Gastrocnemius medialis (tissue), 4 donors: ENCODE data around the gene SLC6A19.

Source experiments
- POLR2A ChIP-seq, 2 donors: fragments of 450-650 bp; IDR thresholded peaks; one replicate each; pipeline ENCODE4 v1.6.1; 2017; ENCODE audit warnings: antibody characterized with exemption in 2 of 2, mild to moderate bottlenecking in 2 of 2, moderate library complexity in 2 of 2
- TF ChIP-seq, protein P1 (sequence below), 5 experiments: fragments of 450-650 bp in 3 of 5; fragments of 200-600 bp in 2 of 5; sonication (generic) in 2 of 5; IDR thresholded peaks in 4 of 5; conservative IDR thresholded peaks in 1 of 5; 1 replicate in 4 of 5; 2 replicates in 1 of 5; pipeline ENCODE4 v1.5.1; 2016 to 2019; ENCODE audit warnings: antibody characterized with exemption in 5 of 5, mild to moderate bottlenecking in 3 of 5, moderate library complexity in 3 of 5

GRCh38 chr5:1163366-1163765 lies 38.0 kb upstream of the SLC6A19 start:
- TF ChIP-seq, protein P1, sequence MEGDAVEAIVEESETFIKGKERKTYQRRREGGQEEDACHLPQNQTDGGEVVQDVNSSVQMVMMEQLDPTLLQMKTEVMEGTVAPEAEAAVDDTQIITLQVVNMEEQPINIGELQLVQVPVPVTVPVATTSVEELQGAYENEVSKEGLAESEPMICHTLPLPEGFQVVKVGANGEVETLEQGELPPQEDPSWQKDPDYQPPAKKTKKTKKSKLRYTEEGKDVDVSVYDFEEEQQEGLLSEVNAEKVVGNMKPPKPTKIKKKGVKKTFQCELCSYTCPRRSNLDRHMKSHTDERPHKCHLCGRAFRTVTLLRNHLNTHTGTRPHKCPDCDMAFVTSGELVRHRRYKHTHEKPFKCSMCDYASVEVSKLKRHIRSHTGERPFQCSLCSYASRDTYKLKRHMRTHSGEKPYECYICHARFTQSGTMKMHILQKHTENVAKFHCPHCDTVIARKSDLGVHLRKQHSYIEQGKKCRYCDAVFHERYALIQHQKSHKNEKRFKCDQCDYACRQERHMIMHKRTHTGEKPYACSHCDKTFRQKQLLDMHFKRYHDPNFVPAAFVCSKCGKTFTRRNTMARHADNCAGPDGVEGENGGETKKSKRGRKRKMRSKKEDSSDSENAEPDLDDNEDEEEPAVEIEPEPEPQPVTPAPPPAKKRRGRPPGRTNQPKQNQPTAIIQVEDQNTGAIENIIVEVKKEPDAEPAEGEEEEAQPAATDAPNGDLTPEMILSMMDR (IDR thresholded peaks at IDR 0.05 in 4 of 5, conservative IDR thresholded peaks at IDR 0.05 in 1 of 5): no peak
- no peak for TF ChIP-seq POLR2A (IDR thresholded peaks at IDR 0.05)
